ENCODE measurements around the gene XPC.

GRCh38 chr3:14206548-14207177, 28.3 kb upstream of the XPC start:
- TF ChIP-seq TAF1 (IDR thresholded peaks at IDR 0.05; ENCODE audit: borderline replicate concordance, insufficient read depth, low read length) (no peak), FOXP2 (optimal IDR thresholded peaks at IDR 0.05; ENCODE audit: borderline replicate concordance, extremely low read depth, extremely low read length, insufficient read depth) (no peak)
